ENCODE data around the gene BCL2L1. TPM values are rescaled to one million over a fixed set of nuclear protein-coding genes. Genes with fewer than 3 reads are reported as not detected.

Gene BCL2L1
- polyA plus RNA-seq, 3 donors = 71.6 to 82.0 (median 81.4) TPM

DNA sequence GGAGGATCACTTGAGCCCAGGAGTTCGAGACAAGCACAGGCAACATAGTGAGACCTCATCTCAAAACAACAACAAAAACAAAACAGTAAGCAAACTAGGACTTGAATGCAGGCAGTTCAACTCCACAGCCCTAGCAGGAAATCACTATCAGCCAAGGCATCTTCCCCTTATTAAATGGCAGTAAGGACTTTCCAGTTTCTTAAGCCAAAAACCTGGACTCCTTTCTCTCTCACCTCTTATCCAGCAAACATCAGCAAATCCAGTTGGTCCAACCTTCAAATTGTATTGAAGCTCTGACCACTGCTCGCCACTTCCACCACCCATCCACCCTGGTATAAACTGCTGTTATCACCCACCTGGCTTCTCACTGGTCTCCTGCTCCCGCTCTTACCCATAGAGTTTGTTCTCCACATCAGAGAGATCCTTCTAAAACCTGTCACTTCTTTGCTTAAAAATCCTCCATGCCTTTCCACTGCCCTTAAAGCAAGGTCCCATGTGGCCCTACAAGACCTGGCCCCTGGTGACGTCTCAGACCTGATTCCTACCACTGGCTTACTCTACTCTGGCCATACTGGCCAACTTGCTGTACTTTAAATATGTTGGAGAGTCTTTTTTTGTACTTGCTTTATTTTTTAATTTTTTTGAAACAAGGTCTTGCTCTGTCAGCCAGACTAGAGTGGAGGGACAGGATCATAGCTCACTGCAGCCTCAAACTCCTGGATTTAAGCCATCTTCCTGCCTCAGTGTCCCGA is 27.6 kb downstream of the BCL2L1 start:
- DNase-seq (ENCODE audit: low read depth in 3 of 3, low spot score in 2 of 3) = no peak

DNA sequence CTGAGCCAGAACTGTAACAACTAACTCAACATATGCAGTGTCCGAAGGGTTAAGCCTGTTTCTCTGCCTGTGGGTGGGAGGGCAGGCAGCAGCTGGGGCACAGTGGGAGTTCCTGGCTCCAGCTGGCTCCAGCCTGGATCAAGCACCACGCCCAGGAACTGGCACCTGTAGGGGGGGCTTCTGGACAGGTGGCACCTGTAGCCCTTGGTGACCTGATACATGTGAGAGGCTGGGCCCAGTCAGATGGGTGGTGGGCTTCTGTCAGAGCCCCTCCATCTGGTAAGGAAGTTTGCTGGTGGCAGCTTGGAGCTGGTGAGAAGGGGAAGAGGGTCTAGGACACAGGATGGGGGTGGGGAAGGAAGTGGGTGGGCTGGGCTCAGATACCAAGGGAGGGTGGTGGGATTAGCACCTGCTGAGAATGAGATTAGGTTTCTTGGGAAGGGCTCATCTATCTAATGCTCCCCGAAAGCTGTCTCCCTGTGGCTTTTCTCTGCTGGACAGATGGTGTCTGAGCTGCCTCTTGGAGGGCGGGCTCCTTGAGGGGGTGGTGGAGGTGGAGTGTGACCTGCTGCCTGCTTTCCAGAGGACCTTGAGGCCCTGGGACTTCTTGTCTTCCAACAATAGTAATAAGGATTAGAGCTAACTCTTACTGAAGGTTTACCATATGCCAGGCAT is 28.5 kb downstream of the BCL2L1 start:
- no peak for DNase-seq (ENCODE audit: low read depth in 3 of 3, low spot score in 2 of 3)

DNA sequence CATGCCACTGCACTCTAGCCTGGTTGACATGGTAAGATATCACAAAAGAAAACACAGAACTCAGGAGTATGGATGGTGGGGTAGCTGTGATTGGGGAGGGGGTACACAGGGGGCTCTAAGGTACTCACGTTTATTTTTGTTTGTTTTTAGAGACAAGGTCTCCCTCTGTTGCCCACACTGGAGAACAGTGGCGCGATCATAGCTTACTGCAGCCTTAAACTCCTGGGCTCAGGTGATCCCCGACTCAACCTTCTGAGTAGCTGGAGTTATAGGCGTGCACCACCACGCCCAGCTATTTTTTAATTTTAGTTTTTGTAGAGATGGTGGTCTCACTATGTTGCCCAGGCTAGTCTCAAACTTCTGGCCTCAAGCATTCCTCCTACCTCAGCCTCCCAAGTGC is 29.3 kb downstream of the BCL2L1 start:
- no peak for DNase-seq (ENCODE audit: low read depth in 3 of 3, low spot score in 2 of 3)

DNA sequence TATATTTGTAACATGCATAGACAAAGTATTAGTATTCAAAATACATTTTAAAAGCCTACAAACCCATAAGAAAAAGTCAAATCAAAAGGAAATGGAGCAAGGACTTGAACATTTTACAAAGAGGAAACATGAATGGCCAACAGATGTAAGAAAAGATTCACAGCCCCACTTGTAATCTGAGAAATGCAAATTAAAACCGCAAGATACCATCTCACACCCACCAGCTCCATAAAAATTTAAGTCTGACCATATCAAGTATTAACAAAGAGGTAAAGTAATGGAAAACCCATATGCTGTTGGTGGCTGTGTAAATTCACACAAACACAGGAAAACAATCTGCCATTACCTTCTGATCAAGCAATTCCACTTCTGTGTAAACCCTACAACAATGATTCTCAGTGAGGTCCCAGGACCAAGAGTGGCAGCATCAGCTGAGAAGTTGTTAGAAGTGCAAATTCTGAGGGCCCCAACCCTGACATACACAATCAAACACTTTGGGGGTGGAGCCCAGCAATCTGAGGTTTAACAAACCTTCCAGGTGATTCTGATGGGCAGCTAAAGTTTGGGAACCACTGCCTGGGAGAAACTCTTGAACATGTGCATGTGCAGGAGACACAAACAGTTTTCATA is 30.9 kb downstream of the BCL2L1 start:
- DNase-seq (ENCODE audit: low read depth in 3 of 3, low spot score in 2 of 3) = no peak

DNA sequence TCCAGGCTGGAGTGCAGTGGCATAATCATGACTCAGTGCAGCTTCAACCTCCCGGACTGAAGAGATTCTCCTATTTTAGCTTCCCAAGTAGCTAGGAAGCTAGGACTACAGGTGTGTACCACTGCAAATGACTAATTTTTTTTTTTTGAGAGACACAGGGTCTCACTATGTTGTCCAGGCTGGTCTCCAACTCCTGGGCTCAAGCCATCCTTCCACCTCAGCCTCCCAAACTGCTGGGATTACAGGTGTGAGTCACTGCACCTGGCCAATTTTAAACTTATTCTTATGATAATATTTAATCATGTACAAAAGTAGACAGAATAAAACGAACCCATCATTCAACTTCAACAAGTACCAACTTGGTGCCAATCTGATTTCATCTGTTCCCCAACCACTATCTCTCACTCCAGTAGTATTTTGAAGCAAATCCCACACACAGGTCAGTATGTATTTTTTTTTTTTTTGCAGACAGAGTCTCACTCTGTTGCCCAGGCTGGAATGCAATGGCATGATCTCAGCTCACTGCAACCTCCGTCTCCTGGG is 32.5 kb downstream of the BCL2L1 start:
- no peak for DNase-seq (ENCODE audit: low read depth in 3 of 3, low spot score in 2 of 3)

DNA sequence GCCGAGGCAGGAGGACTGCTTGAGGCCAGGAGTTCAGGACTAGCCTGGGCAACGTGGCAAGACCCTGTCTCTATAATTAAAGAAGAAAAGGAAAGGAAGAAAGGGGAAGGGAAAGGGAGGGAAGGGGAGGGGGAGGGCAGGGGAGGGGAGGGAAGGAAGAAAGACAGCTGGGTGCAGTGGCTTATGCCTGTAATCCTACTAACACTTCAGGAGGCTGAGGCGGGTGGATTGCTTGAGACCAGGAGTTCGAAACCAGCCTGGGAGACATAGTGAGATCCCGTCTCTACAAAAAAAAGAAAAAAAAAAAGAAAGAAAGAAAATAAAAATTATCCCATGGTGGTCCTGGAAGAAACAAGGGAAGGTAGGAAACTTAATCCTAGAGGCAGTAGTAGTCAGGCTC is 33.5 kb downstream of the BCL2L1 start:
- DNase-seq (ENCODE audit: low read depth in 3 of 3, low spot score in 2 of 3) = no peak

DNA sequence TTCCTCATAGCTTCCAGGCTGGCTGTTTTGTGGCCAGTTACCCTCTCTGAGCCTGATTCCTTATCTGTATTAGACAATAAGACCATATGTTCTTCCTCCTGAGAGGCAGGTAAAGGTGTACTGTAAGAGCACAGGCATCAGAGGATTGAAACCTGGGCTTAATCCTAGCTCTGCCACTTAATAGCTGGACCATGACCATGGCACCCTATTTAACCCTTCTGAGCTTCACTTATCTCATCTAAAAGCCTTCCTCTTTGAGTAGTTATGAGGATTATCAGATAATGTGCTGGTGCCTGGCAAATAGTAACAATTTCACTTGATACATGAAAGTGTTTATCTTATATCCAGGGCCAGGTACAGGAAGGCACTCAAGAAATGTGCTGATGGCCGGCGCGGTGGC is 34.9 kb downstream of the BCL2L1 start:
- no peak for DNase-seq (ENCODE audit: low read depth in 3 of 3, low spot score in 2 of 3)

DNA sequence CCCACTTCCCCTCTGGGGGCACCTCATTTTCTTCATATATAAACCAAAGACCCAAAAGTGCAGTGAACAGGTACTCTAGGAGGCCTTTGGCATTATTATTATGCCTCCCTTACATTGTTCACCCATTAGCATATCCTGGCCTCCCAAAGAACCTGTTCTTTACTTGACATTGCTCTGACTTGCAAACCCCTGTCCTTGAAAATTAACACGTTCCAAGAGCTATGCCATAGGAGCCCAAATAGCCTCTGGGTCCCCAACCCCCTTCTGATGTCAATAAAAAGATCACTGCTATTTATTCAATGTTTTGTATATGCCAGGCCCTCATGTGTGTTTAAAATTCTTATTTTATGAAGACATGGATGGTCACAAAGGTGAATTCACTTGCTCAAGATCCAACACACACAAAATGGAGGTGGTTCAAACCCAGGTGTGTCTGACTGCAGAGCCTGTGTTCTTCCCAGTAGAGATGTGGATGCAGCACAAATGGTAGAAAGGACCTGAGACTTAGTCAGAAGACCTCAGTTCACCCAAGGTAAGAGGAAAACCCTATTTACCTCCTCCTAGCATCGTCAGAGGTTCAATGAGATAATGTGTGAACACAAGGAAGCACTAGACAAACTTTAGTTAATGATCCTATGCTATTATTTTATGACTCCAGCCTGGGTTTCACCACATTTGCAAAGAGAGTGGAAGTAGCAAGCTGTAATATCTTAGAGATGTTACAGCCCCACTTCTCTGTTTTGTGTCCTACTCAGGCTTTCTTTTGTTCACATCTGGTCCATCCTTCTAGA is 36.6 kb downstream of the BCL2L1 start:
- DNase-seq (ENCODE audit: low read depth in 3 of 3, low spot score in 2 of 3) = no peak

DNA sequence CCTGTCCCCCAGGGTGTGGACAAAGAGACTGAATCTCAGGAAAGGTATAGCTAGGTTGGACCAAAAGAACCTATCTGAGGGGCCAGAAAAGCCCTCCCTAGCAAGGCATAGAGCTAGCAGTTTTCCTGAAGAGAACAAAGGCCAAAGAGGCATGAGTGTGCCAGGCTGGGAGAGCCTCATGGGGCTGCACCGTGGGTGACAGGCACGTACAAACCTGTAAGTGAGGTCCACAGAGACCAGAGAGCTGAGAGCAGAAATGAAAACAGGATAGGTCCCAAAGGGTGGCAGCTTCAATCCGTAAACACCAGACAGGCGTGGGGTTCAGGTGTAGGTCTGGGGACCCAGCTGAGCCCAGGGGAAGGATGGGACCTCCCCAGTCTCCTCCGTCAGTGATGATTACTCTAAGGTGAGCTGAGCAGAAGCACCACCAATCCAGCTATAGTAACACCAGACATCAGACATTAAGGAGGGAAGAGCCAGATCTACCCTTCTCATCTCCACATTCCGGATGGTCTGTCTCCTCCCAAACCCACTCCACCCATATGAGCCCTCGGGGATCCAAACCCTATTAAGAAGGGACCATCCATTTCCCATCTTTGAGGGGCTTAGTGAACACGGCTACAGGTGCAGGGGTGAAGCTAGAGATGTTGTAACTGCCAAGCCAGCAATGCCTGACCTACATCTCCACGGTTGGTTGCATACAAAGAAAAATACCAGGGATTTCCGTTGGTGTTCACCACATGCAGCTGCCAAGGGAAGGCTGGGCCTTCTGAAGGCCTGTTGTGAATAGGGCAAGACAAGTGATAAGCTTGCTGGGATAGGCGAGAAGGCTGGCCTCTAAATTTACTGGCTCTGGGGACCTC is 38.3 kb downstream of the BCL2L1 start:
- DNase-seq (ENCODE audit: low read depth in 3 of 3, low spot score in 2 of 3) = no peak

DNA sequence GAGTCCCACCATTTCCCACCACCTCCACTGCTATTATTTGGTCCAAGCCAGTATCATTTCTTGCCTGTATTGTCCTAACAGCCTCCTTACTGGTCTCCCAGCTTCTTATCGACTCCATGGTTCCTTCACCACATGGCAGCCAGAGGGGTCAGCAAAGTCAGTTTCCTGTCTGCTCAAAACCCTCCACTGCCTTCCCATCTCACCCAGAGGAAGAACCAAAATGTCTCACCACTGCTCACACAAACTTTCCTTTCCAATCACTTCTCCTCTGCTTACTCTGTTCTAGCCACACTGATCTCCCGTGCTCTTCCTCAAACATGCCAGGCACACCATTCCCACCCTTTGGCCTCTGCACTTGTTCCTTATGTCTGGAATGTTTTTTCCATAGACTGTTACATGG is 39.7 kb downstream of the BCL2L1 start:
- no peak for DNase-seq (ENCODE audit: low read depth in 3 of 3, low spot score in 2 of 3)

DNA sequence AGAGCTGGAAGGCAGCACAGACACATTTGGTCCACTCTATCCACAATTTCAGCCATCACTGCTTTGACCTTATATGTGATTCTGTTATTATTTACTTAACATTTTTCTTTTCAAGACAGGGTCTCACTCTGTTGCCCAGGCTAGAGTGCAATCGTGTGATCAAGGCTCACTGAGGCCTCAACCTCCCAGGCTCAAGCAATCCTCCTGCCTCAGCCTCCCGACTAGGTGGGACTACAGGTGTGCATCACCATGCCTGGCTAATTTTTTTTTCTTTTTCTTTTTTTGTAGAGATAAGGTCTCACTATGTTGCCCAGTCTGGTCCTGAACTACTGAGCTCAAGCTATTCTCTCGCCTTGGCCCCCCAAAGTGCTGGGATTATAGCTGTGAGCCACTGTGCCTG is 40.3 kb downstream of the BCL2L1 start:
- no peak for DNase-seq (ENCODE audit: low read depth in 3 of 3, low spot score in 2 of 3)

DNA sequence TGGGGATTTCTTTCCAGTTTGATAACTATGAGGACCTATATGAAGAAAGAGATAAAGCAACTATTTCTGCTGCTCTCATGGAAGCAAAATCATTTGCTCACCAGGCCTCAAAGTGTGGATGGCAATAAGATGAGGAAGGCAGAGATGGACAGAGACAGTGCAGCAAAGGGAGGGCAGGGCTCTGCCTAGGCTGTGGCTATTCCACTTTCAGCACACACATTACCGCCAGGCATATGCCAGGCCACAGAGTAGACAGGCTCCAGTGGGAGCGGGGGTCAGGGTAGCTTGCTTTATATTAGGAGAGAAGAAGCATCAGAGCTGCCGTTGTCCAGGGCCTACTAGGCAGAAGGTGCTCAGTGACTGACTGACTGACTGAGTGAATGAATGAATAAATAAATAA is 40.9 kb downstream of the BCL2L1 start:
- DNase-seq (ENCODE audit: low read depth in 3 of 3, low spot score in 2 of 3) = no peak

DNA sequence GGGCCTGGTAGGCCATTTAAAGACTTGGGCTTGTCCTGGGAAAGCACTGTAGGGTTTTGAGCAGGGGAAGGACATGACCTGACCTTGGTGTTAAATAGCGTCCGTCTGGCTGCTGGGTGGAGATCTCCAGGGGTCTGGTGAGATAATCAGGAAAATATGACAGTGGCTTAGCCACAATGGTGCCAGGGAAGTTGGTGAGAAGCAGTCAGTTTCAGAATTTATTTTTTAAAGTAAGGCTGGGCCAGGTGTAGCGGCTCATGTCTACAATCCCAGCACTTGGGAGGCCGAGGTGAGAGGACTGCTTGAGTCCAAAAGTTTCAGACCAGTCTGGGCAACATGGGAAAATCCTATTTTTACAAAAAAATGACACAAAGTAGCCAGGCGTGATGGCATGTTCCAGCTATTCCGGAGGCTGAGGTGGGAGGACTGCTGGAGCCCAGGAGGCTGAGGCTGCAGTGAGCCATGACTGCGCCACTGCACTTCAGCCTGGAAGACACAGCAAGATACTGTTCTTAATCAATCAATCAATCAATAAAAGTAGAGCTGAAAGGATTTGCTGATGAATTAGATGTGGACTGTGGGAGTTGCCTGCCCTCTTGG is 41.4 kb downstream of the BCL2L1 start:
- DNase-seq (ENCODE audit: low read depth in 3 of 3, low spot score in 2 of 3) = no peak

DNA sequence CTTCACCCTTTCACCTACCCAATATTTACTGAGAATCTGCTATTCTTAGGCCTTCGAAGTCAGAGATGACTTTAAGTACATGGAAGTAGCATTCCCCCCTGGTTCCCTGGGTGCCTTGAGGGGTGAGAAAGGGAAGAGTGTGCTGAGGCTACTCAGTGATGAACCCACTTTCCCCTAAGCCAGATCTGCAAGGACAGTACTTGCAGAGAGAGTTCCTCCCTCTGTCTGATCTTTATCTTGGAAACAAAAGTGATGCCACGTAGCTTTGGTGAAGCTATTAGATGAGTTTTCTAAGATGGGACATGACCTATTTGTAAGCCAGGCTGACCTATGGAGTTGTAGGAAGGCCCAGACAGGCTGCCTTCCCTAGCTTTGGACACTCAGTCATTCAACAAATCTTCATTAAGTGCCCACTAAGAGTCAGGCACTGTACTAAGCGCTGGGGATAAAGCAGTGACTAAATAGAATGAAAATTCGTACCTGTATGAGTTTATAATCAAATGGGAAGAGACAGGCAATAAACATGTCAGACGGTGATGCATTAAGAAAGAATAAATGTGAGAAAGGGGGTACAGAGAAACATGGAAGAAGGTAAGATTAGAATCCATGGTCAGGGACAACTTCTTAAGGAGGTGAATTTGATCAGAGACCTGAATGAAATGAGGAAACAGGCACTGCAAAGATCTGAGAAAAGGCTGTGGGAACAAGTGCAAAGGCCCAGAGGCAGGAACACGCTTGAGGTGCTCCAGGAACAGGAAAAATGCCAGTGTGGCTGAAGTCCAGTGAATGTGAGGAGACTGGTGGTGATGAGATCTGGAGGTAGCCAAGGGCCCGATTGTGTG is 42.2 kb downstream of the BCL2L1 start:
- DNase-seq (ENCODE audit: low read depth in 3 of 3, low spot score in 2 of 3) = no peak

DNA sequence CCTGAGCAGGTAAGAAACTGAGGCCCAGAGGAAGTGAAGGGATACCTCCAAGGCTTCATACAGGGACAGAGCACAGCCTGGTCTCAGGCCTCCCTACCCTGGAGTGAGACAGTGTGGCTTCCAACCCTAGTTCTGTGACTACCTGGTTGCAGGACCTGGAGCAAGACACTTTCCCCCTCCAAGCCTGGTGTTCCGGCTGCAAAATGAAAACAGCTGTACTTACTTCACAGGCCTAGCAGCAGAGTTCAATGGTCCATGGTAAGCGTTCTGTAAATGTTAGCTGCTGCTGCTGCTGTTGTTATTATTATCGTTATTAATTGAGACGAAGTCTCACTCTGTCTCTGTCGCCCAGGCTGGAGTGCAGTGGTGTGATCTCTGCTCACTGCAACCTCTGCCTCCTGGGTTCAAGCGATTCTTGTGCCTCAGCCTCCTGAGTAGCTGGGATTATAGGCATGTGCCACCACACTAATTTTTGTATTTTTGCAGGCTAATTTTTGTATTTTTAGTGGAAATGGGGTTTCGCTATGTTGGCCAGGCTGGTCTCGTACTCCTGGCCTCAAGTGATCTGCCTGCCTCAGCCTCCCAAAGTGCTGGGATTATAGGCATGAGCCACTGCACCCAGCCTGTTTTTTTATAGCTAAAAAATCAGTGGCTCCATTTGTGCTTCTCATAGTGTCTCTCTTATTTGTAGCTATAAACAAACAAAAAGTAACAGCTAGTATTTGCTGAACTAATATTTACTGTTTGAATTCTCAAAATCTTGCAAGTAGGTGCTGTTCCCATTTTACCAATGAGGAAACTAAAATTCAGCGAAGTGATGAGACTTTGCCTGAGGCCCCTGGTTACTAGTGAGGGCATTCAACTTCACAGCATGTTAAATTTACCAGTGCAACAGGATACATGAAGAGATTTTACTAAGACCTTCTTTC is 43.0 kb downstream of the BCL2L1 start:
- DNase-seq (ENCODE audit: low read depth in 3 of 3, low spot score in 2 of 3) = no peak

DNA sequence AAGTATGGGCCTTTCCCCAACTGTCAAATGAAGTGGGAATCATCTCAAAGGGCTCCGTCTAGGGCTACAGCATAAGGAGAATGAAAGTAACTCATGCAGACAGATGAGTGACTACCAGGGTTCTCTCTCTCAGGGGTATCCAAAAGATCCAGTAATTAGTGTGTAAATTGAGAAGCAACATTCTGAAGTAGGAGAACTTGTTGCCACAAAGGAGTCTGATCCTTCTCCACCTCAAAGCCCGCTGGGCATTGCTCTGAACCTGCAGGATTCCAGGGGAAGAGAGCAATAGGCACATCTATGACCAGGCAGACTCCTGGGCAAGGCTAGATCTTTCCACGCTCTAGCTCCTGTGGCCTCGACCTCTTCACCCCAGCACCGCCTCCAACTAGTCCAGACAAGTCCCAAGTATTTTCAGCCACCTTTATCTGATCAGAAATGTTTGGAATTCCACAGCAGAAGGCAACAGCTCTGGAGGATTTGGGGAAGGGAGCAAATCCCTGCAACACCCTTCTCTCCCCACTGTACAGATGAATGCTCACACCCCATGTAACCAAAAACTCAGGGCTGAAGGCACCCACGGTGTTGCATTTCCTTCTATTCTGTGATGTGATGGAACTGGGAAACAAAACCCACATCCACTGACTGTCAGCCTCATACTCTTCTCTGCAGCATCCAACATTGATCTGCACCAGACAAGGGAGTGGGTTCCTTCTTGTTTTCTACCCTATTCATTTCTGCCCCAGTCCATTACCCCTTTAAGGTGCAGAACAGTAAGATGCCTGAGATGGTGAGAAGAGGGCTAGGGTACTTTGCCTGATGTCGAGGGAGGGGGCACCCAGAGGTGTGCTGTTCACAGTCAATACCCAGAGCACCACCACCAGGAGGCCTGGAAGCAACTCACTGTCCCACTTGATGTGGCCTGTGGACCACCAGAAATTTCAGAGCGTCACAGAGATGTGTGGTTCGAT is 44.0 kb downstream of the BCL2L1 start:
- no peak for DNase-seq (ENCODE audit: low read depth in 3 of 3, low spot score in 2 of 3)
